Measurements from ENCODE around the gene TMCC3.

GRCh38 chr12:94620621-94621020 is 29.7 kb downstream of the TMCC3 start:
- TF ChIP-seq POLR2A (IDR thresholded peaks at IDR 0.05): no peak
- no peak for TF ChIP-seq CTCF (IDR thresholded peaks at IDR 0.05)
- no peak for TF ChIP-seq EP300 (IDR thresholded peaks at IDR 0.05)

Measured in tibial nerve (tissue), 4 donors.